PC-3 (cell line): ENCODE data around the gene PRDM12. TPM values are rescaled to one million over a fixed set of nuclear protein-coding genes. Genes with fewer than 3 reads are reported as not detected.

Source experiments
- ATAC-seq: fragments of 200-7000 bp; cut with Tn5 transposase; 2 replicates; pipeline ENCODE4 v1.9.1; 2020; ENCODE audit warnings: mild to moderate bottlenecking, moderate library complexity
- BruUV-seq: library from RNA; stranded (reverse); fragments of 400-500 nt; replicated peaks from 2 replicates; lab custom pipeline; 2021; lab: Mats Ljungman, UMichigan
- CTCF ChIA-PET: fragments of 300-600 bp; sonication (Branson Sonifier 250); formaldehyde crosslinking; loops from one replicate; lab custom pipeline; 2022; ENCODE audit warnings: antibody characterized with exemption; lab: Charles Lee
- POLR2A ChIA-PET: fragments of 300-600 bp; sonication (Branson Sonifier 250); formaldehyde crosslinking; loops from one replicate; lab custom pipeline; 2022; ENCODE audit warnings: antibody characterized with exemption; ENCODE audit not compliant: unreplicated experiment; lab: Charles Lee
- DNase-seq: peaks from one replicate; pipeline ENCODE4 v3.0.0-alpha.2; 2015
- H2AFZ ChIP-seq: fragments of 300-600 bp; sonication (generic); 2 replicates; pipeline ENCODE4 v1.6.0; 2016; ENCODE audit warnings: antibody characterized with exemption, low read length
- H3F3A ChIP-seq: fragments of 300-600 bp; sonication (generic); one replicate; pipeline ENCODE4 v1.6.0; 2017; ENCODE audit warnings: antibody characterized with exemption, low read length, control low read depth, mild to moderate bottlenecking; ENCODE audit not compliant: unreplicated experiment
- H3K27ac ChIP-seq: fragments of 300-600 bp; sonication (generic); 2 replicates; pipeline ENCODE4 v1.5.1; 2016; ENCODE audit warnings: mild to moderate bottlenecking, low read length
- H3K27me3 ChIP-seq: fragments of 300-600 bp; sonication (generic); 2 replicates; pipeline ENCODE4 v1.6.1; 2016; ENCODE audit warnings: low read length, mixed read lengths
- H3K36me3 ChIP-seq: fragments of 300-600 bp; sonication (generic); 2 replicates; pipeline ENCODE4 v1.6.1; 2016; ENCODE audit warnings: low read depth, mixed run types, low read length, mixed read lengths
- H3K4me1 ChIP-seq: fragments of 300-600 bp; sonication (generic); 2 replicates; pipeline ENCODE4 v1.5.1; 2016; ENCODE audit warnings: low read length; ENCODE audit not compliant: insufficient read depth
- H3K4me2 ChIP-seq: fragments of 300-600 bp; sonication (generic); 2 replicates; pipeline ENCODE4 v1.6.0; 2016; ENCODE audit warnings: low read length
- H3K4me3 ChIP-seq: fragments of 300-600 bp; sonication (generic); 2 replicates; pipeline ENCODE4 v1.5.1; 2016; ENCODE audit warnings: mild to moderate bottlenecking, low read length, mixed read lengths
- H3K79me2 ChIP-seq: fragments of 300-600 bp; sonication (generic); 2 replicates; pipeline ENCODE4 v1.6.1; 2017; ENCODE audit warnings: low read length, mixed read lengths
- H3K9ac ChIP-seq: fragments of 300-600 bp; sonication (generic); 2 replicates; pipeline ENCODE4 v1.6.0; 2016; ENCODE audit warnings: mild to moderate bottlenecking, low read length
- H3K9me2 ChIP-seq: fragments of 300-600 bp; sonication (generic); replicated peaks from 2 replicates; pipeline ENCODE4 v1.6.1; 2016; ENCODE audit warnings: mixed run types, low read length, mixed read lengths
- H3K9me3 ChIP-seq: fragments of 300-600 bp; sonication (generic); 2 replicates; pipeline ENCODE4 v1.6.1; 2016; ENCODE audit warnings: low read length, mixed read lengths
- H4K20me1 ChIP-seq: fragments of 300-600 bp; sonication (generic); 2 replicates; pipeline ENCODE4 v1.6.1; 2016; ENCODE audit warnings: low read length, mixed read lengths
- EZH2 ChIP-seq: fragments of 300-600 bp; sonication (generic); IDR thresholded peaks from one replicate; pipeline ENCODE4 v1.6.1; 2017; ENCODE audit warnings: antibody characterized with exemption, mild to moderate bottlenecking, low read length; ENCODE audit not compliant: unreplicated experiment
- EZH2phosphoT487 ChIP-seq: fragments of 300-600 bp; sonication (generic); IDR thresholded peaks from 2 replicates; pipeline ENCODE4 v1.6.1; 2018; ENCODE audit warnings: mild to moderate bottlenecking, antibody characterized with exemption, low read length, borderline replicate concordance
- intact Hi-C: fragments of 100-400 bp; cut with micrococcal nuclease; formaldehyde crosslinking; loops from 2 replicates; pipeline ENCODE4 v1.9.0; 2023
- total RNA-seq: library from RNA; depleted of rRNA; stranded (reverse); fragments of >200 nt; gene quantifications from 2 replicates; pipeline ENCODE4 v1.2.3, GENCODE V29; 2014
- TF ChIP-seq, protein P1 (sequence below): fragments of 300-600 bp; sonication (generic); conservative IDR thresholded peaks from 2 replicates; pipeline ENCODE4 v1.5.1; 2017; ENCODE audit warnings: antibody characterized with exemption, low read depth, mild to moderate bottlenecking, low read length

Gene PRDM12
- total RNA-seq, 1 experiment from 2014 or later = not detected

DNA sequence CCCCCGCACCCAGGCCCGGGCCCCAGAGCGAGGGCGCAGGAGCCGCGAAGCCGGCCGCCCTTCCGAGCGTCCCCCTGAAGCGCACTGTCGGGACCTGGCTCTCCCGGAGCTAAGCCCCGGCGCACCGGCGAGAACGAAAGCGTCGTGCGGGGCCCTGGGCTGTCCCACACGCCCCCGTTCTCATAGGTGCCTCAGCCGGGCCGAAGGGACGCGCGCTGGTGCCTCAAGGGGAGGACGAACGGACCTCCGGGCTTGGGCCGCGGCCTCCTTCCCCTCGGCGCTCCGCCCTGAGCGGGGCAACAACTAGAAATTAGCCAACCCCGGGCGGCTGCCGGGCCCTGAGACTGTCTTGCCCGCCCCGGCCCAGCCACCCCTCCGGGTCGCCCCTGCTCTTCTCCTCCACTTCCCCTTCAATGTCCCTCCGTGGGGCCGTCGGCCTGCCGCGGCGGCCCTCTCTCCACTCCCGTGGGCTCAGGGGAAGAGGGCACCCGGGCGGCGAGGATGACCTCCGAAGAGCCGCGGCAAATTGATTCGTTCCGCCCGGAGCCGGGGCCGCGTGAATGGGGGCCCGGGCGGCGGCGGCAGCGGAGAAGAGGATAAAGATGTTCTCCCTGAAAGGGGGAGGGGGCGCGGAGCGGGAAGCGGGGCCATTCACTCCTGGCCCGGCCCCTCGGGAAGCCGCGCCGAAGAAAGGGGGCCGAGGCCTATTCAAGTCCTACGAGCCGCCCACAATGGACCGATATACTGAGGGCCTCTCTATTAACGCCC lies 3.5 kb upstream of the PRDM12 start:
- Histone ChIP-seq H3K9me2 (no peaks in the 10 kb centered on the region), H3K4me3 (no peak overlapping the region), H2AFZ (no peak overlapping the region), H4K20me1 (no peaks in the 10 kb centered on the region), H3K27ac (no peak overlapping the region), H3K36me3 (no peaks in the 10 kb centered on the region), H3K9ac (no peak overlapping the region), H3K4me2 (no peak overlapping the region), H3F3A (no peaks in the 10 kb centered on the region), H3K27me3 (peaks cover 33% of the 10 kb centered on the region), H3K79me2 (no peaks in the 10 kb centered on the region), H3K9me3 (no peaks in the 10 kb centered on the region), H3K4me1 (no peaks in the 10 kb centered on the region)
- TF ChIP-seq EZH2 (no peak), EZH2phosphoT487 (no peak)
- TF ChIP-seq, protein P1, sequence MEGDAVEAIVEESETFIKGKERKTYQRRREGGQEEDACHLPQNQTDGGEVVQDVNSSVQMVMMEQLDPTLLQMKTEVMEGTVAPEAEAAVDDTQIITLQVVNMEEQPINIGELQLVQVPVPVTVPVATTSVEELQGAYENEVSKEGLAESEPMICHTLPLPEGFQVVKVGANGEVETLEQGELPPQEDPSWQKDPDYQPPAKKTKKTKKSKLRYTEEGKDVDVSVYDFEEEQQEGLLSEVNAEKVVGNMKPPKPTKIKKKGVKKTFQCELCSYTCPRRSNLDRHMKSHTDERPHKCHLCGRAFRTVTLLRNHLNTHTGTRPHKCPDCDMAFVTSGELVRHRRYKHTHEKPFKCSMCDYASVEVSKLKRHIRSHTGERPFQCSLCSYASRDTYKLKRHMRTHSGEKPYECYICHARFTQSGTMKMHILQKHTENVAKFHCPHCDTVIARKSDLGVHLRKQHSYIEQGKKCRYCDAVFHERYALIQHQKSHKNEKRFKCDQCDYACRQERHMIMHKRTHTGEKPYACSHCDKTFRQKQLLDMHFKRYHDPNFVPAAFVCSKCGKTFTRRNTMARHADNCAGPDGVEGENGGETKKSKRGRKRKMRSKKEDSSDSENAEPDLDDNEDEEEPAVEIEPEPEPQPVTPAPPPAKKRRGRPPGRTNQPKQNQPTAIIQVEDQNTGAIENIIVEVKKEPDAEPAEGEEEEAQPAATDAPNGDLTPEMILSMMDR = no peak
- no TSS peak for BruUV-seq
- ChIA-PET CTCF (no interaction called here), POLR2A (no interaction called here)
- ATAC-seq = no peak
- no peak for DNase-seq
- intact Hi-C loops = no loop called here

DNA sequence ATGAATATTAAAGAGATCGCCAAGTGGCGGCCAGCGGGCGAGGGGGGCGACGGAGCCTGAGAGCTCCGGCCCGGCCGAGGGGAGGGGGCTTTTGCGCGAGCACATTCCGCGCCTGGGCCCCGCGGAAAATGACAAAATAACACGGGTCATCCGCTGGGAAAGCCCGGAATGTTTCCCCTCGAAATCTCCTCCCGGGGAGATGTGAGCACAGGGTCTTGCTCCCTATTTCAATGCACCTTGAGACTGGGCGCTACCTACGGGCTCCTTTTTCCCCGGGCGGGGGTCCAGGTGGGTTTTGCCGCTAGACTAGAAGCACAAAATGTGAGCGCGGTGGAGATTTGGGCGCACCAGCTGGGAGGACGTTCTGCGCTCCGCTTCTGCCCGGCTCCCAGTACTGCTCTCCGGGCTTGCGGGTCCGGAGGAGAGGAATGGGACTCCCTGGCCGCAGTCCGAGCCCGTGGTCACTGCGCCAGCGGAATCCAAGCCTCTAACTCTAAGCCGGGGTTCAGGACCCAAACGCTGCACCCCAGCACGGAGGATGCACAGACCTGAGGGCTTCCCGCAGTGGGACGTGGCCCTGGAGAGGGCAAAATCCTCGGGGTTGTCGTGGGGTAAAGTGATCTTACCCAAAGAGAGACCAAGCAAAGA lies 2.8 kb upstream of the PRDM12 start:
- CTCF ChIA-PET = no interaction called here

More for the DNA sequence above, 2.8 kb upstream of the PRDM12 start:
- Histone ChIP-seq H3K4me2 (no peak overlapping the region), H2AFZ (no peak overlapping the region), H3K9me2 (no peaks in the 10 kb centered on the region), H3K79me2 (no peaks in the 10 kb centered on the region), H3K4me1 (no peaks in the 10 kb centered on the region), H4K20me1 (no peaks in the 10 kb centered on the region), H3K36me3 (no peaks in the 10 kb centered on the region), H3K9ac (no peak overlapping the region), H3K27ac (no peak overlapping the region), H3K27me3 (peaks cover 40% of the 10 kb centered on the region), H3K4me3 (no peak overlapping the region), H3F3A (no peaks in the 10 kb centered on the region), H3K9me3 (no peaks in the 10 kb centered on the region)
- BruUV-seq = no TSS peak
- intact Hi-C loops = no loop called here
- ATAC-seq (no peak), DNase-seq (no peak)
- POLR2A ChIA-PET = no interaction called here
- no peak for TF ChIP-seq EZH2
- TF ChIP-seq, protein P1 = no peak
- TF ChIP-seq EZH2phosphoT487 = no peak
